Prostate gland (tissue), 2 donors: ENCODE results near the gene COL25A1.

Experiments
- CTCF ChIP-seq, 4 experiments: fragments of 200-600 bp in 2 of 4; fragments of 450-650 bp in 2 of 4; sonication (generic) in 2 of 4; IDR thresholded peaks; 1 replicate in 3 of 4; 2 replicates in 1 of 4; pipeline ENCODE4 v1.5.1; 2016 to 2019; ENCODE audit warnings: antibody characterized with exemption in 4 of 4, mild to moderate bottlenecking in 2 of 4, moderate library complexity in 2 of 4
- POLR2AphosphoS5 ChIP-seq: sonication (generic); formaldehyde crosslinking; IDR thresholded peaks from one replicate; pipeline ENCODE4 v1.6.1; 2017; ENCODE audit warnings: antibody characterized with exemption

GRCh38 chr4:109315818-109316217, 13.4 kb upstream of the COL25A1 start:
- TF ChIP-seq POLR2AphosphoS5, result no peak
- TF ChIP-seq CTCF (IDR thresholded peaks at IDR 0.05), result no peak
